MM.1S (cell line): ENCODE data around the gene GZMH.

Experiments used
- DNase-seq: peaks from one replicate; pipeline ENCODE4 v3.0.0-alpha.2; 2015
- H2AFZ ChIP-seq: fragments of 300-600 bp; sonication (generic); 2 replicates; pipeline ENCODE4 v1.6.0; 2016; ENCODE audit warnings: antibody characterized with exemption, low read length
- H3F3A ChIP-seq: fragments of 300-600 bp; sonication (generic); 2 replicates; pipeline ENCODE4 v1.6.1; 2016; ENCODE audit warnings: mild to moderate bottlenecking, antibody characterized with exemption, low read length, moderate library complexity, mixed read lengths; ENCODE audit not compliant: insufficient read depth
- H3K27ac ChIP-seq: fragments of 300-600 bp; sonication (generic); 2 replicates; pipeline ENCODE4 v1.5.1; 2016; ENCODE audit warnings: mild to moderate bottlenecking, low read length
- H3K27me3 ChIP-seq: fragments of 300-600 bp; sonication (generic); replicated peaks from 2 replicates; pipeline ENCODE4 v1.6.0; 2016; ENCODE audit warnings: low read length; ENCODE audit not compliant: insufficient read depth
- H3K36me3 ChIP-seq: fragments of 300-600 bp; sonication (generic); replicated peaks from 2 replicates; pipeline ENCODE4 v1.6.1; 2016; ENCODE audit warnings: mild to moderate bottlenecking, low read length, mixed read lengths; ENCODE audit not compliant: insufficient read depth
- H3K4me1 ChIP-seq: fragments of 300-600 bp; sonication (generic); 2 replicates; pipeline ENCODE4 v1.6.1; 2016; ENCODE audit warnings: low read length, mixed read lengths
- H3K4me2 ChIP-seq: fragments of 300-600 bp; sonication (generic); 2 replicates; pipeline ENCODE4 v1.6.0; 2016; ENCODE audit warnings: low read depth, low read length
- H3K4me3 ChIP-seq: fragments of 300-600 bp; sonication (generic); 2 replicates; pipeline ENCODE4 v1.5.1; 2016; ENCODE audit warnings: low read length, mixed read lengths
- H3K79me2 ChIP-seq: fragments of 300-600 bp; sonication (generic); 2 replicates; pipeline ENCODE4 v1.6.1; 2016; ENCODE audit warnings: mixed run types, low read length, mixed read lengths
- H3K9ac ChIP-seq: fragments of 300-600 bp; sonication (generic); 2 replicates; pipeline ENCODE4 v1.6.1; 2016; ENCODE audit warnings: low read length, mixed read lengths
- H3K9me2 ChIP-seq: fragments of 300-600 bp; sonication (generic); replicated peaks from 2 replicates; pipeline ENCODE4 v1.6.1; 2016; ENCODE audit warnings: mild to moderate bottlenecking, low read length, mixed read lengths; ENCODE audit not compliant: insufficient read depth
- H3K9me3 ChIP-seq: fragments of 300-600 bp; sonication (generic); replicated peaks from 2 replicates; pipeline ENCODE4 v1.6.1; 2016; ENCODE audit warnings: mild to moderate bottlenecking, low read length, mixed read lengths; ENCODE audit not compliant: insufficient read depth
- H4K20me1 ChIP-seq: fragments of 300-600 bp; sonication (generic); 2 replicates; pipeline ENCODE4 v1.6.1; 2016; ENCODE audit warnings: mild to moderate bottlenecking, low read length, moderate library complexity, mixed read lengths; ENCODE audit not compliant: insufficient read depth
- EZH2 ChIP-seq: fragments of 300-600 bp; sonication (generic); optimal IDR thresholded peaks from 2 replicates; pipeline ENCODE3; 2017; ENCODE audit warnings: low read depth, mild to moderate bottlenecking, antibody characterized with exemption, low read length, mixed read lengths
- EZH2phosphoT487 ChIP-seq: fragments of 300-600 bp; sonication (generic); IDR thresholded peaks from 2 replicates; pipeline ENCODE4 v1.6.1; 2018; ENCODE audit warnings: antibody characterized with exemption, low read length
- TF ChIP-seq, protein P1 (sequence below): fragments of 300-600 bp; sonication (generic); IDR thresholded peaks from 2 replicates; pipeline ENCODE4 v1.5.1; 2016; ENCODE audit warnings: antibody characterized with exemption, low read length, mixed read lengths

The GZMH gene

DNA sequence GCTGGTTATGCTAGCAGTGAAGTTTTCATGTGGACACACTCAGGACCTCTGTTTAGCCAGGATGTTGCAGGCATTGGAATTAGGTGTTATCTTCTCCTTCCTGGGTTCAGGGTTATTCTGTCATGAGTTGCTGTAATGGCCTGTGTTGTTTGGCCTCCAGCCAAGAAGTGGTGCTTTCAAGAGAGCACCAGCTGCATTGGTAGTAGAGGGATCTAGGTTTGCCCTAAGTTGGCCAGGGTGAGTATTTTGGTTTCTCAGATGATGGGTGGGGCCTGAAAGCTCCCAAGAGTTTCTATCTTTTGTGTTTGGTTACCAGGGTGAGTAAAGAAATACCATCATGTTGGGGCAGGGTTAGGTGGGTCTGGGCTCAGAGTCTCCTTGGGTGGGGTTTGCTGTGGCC is 2.7 kb upstream of the GZMH start:
- Histone ChIP-seq H4K20me1 (no peaks in the 10 kb centered on the region), H3K9me3 (no peaks in the 10 kb centered on the region), H3K9ac (no peak overlapping the region), H3K27ac (peak overlapping the region; percentile 43; the same call in 1 of the 2 replicates), H3K4me3 (no peak overlapping the region), H3K79me2 (no peaks in the 10 kb centered on the region), H3K9me2 (no peaks in the 10 kb centered on the region), H3K4me1 (peaks cover 39% of the 10 kb centered on the region), H3F3A (no peaks in the 10 kb centered on the region), H2AFZ (no peak overlapping the region), H3K4me2 (no peak overlapping the region), H3K27me3 (no peaks in the 10 kb centered on the region), H3K36me3 (no peaks in the 10 kb centered on the region)
- no peak for TF ChIP-seq EZH2
- DNase-seq, result peak; percentile 77

DNA sequence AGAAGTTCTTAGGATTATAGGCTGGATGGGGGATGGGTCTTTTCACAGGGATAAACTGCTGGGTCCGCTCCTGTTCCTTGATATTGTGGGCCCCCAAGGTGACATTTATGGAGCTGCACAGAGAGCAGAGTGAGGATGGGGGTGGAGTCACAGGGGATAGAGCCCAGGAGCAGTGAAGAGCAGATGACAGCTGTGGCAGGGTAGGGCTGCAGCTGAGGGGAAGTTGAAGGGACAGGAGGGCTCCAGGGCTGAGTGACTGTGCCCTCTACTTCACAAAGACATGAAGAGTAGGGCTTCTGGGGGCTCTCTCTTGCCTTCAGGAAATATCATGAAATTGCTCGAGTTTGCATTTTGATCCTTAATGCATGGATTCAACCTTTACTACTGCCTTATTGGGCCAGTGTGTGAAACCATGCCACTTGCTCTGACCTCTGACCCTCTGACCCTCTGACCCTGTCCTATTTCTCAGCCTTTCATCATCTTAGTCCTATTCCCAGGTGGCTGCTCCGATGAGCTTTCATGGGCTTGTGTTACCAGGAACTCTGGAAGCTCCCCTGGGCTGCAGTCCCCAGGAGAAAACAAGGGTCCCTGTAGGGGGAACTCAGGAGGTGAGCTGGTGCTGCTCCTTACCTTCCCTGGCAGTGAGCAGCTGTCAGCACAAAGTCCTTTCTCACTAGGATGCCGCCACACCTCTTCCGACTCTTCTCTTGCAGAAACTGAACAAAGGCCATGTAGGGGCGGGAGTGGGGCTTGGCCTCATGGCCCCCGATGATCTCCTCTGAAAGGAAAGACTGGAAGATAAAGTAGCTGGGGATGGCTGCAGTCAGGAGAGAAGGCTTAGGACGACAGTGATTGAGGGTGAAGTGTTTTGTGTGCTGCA is 1.6 kb downstream of the GZMH start:
- DNase-seq, result no peak
- Histone ChIP-seq H3K27ac (peak overlapping the region; percentile 81; the same call in 1 of the 2 replicates), H3F3A (no peaks in the 10 kb centered on the region), H2AFZ (no peak overlapping the region), H3K9ac (no peak overlapping the region), H3K9me2 (no peaks in the 10 kb centered on the region), H3K4me1 (peaks cover 51% of the 10 kb centered on the region), H4K20me1 (no peaks in the 10 kb centered on the region), H3K9me3 (no peaks in the 10 kb centered on the region), H3K79me2 (no peaks in the 10 kb centered on the region), H3K36me3 (no peaks in the 10 kb centered on the region), H3K27me3 (no peaks in the 10 kb centered on the region), H3K4me3 (no peak overlapping the region), H3K4me2 (no peak overlapping the region)
- TF ChIP-seq EZH2 (no peak), EZH2phosphoT487 (no peak)
- TF ChIP-seq, protein P1, sequence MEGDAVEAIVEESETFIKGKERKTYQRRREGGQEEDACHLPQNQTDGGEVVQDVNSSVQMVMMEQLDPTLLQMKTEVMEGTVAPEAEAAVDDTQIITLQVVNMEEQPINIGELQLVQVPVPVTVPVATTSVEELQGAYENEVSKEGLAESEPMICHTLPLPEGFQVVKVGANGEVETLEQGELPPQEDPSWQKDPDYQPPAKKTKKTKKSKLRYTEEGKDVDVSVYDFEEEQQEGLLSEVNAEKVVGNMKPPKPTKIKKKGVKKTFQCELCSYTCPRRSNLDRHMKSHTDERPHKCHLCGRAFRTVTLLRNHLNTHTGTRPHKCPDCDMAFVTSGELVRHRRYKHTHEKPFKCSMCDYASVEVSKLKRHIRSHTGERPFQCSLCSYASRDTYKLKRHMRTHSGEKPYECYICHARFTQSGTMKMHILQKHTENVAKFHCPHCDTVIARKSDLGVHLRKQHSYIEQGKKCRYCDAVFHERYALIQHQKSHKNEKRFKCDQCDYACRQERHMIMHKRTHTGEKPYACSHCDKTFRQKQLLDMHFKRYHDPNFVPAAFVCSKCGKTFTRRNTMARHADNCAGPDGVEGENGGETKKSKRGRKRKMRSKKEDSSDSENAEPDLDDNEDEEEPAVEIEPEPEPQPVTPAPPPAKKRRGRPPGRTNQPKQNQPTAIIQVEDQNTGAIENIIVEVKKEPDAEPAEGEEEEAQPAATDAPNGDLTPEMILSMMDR, result no peak

DNA sequence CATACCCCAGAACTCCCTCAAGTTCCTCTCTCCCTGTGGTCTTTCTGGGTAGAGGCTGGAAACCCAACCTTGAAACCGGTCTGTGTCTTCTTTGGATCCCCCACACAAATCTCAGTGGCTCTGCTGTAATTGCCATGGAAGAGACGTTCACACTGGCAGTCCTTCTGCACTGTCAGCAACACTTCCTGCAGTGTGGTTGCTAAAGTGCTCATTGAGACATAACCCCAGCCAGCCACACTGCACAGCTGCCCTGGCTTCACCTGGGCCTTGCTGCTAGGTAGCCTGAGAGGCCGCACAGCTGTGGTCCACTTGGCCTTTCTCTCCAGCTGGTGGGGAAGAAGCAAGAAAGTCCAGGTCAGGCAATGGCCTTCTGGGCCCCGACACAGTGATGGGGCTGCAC is 2.4 kb downstream of the GZMH start:
- Histone ChIP-seq H3K9me2 (no peaks in the 10 kb centered on the region), H3K9me3 (no peaks in the 10 kb centered on the region), H3K4me3 (no peak overlapping the region), H3K36me3 (no peaks in the 10 kb centered on the region), H3K4me1 (peaks cover 43% of the 10 kb centered on the region), H3F3A (no peaks in the 10 kb centered on the region), H4K20me1 (no peaks in the 10 kb centered on the region), H3K27me3 (no peaks in the 10 kb centered on the region), H3K9ac (peak overlapping the region; percentile 30; the same call in 1 of the 2 replicates), H3K4me2 (peak overlapping the region; percentile 27; the same call in 1 of the 2 replicates), H2AFZ (0 out of 2 replicates have a peak overlapping the region, but pooled peaks have one; percentile 11), H3K27ac (peak overlapping the region; percentile 81), H3K79me2 (no peaks in the 10 kb centered on the region)
- TF ChIP-seq, protein P1, result no peak
- TF ChIP-seq EZH2 (no peak), EZH2phosphoT487 (no peak)
- peak; percentile 76 for DNase-seq

DNA sequence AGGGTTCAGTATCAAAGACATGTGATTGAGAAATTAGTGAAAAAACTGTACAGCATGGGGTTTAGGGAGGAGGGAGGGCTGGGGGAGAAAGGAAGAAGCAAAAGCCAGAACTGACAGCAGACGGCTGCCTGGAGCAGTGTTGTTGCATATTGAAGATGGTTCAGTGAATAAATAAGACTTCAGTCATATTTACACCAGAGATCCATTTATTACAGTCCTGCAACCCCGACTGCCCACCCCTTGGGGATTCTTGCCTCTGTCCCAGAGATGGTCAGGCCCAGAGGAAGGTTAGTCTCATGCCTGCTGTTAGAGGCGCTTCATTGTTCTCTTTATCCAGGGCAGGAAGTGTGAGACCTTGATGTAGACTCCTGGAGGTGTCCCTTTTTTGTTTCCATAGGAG is 3.2 kb downstream of the GZMH start:
- Histone ChIP-seq H4K20me1 (no peaks in the 10 kb centered on the region), H3K9me2 (no peaks in the 10 kb centered on the region), H3K27ac (peak overlapping the region; percentile 81), H3K27me3 (no peaks in the 10 kb centered on the region), H3K4me2 (no peak overlapping the region), H3K36me3 (no peaks in the 10 kb centered on the region), H3K4me3 (no peak overlapping the region), H3K79me2 (no peaks in the 10 kb centered on the region), H3K9ac (no peak overlapping the region), H3K9me3 (no peaks in the 10 kb centered on the region), H3F3A (no peaks in the 10 kb centered on the region), H2AFZ (no peak overlapping the region), H3K4me1 (peaks cover 38% of the 10 kb centered on the region)
- DNase-seq, result no peak
- TF ChIP-seq EZH2phosphoT487, result no peak
- no peak for TF ChIP-seq EZH2
- TF ChIP-seq, protein P1, result no peak
